Stimulated activated naive CD8-positive, alpha-beta T cell treated with anti-CD3 and anti-CD28 coated beads, Interleukin-15, Interleukin-2, amounts not matched to agents 100 ng/mL and 50 ng/mL, for 24 hours (primary cell): ENCODE results near the gene ITPKA.

ENCODE experiments used
- H3K27ac Mint-ChIP-seq: one replicate; pipeline ENCODE4 v1.8.0; 2021; ENCODE audit warnings: mild to moderate bottlenecking, mixed read lengths
- H3K27me3 Mint-ChIP-seq: one replicate; pipeline ENCODE4 v1.8.0; 2021; ENCODE audit warnings: mixed read lengths
- H3K36me3 Mint-ChIP-seq: one replicate; pipeline ENCODE4 v1.8.0; 2021; ENCODE audit warnings: low read depth, mixed read lengths
- H3K4me1 Mint-ChIP-seq: one replicate; pipeline ENCODE4 v1.8.0; 2021; ENCODE audit warnings: low read depth, mixed read lengths
- H3K4me3 Mint-ChIP-seq: one replicate; pipeline ENCODE4 v1.8.0; 2021; ENCODE audit warnings: mild to moderate bottlenecking, mixed read lengths
- H3K9me3 Mint-ChIP-seq: one replicate; pipeline ENCODE4 v1.8.0; 2021; ENCODE audit warnings: mixed read lengths

ITPKA gene

GRCh38 chr15:41512512-41512939 lies 18.9 kb downstream of the ITPKA start:
- Mint-ChIP-seq H3K27me3 (peaks cover 28% of the 10 kb centered on the region), H3K27ac (no peak overlapping the region), H3K36me3 (peaks cover 9% of the 10 kb centered on the region), H3K4me1 (peaks cover 28% of the 10 kb centered on the region), H3K4me3 (peak overlapping the region; percentile 63), H3K9me3 (no peaks in the 10 kb centered on the region)

GRCh38 chr15:41512940-41513505 lies 19.3 kb downstream of the ITPKA start:
- Mint-ChIP-seq H3K36me3 (peaks cover 9% of the 10 kb centered on the region), H3K27ac (no peak overlapping the region), H3K4me3 (peak overlapping the region; percentile 63)

GRCh38 chr15:41513506-41514227 lies 20.0 kb downstream of the ITPKA start, which contains the start of gene LTK:
Gene LTK (minus strand): TSS chr15:41513827. CDS start chr15:41513709, 118 bp downstream.
- H3K27me3 Mint-ChIP-seq: peaks cover 28% of the 10 kb centered on the region
- H3K36me3 Mint-ChIP-seq: peaks cover 9% of the 10 kb centered on the region
- H3K27ac Mint-ChIP-seq: no peak within 1 kb of the TSS
- peak within 1 kb of the TSS; percentile 63 for H3K4me3 Mint-ChIP-seq
- peaks cover 28% of the 10 kb centered on the region for H3K4me1 Mint-ChIP-seq
- no peaks in the 10 kb centered on the region for H3K9me3 Mint-ChIP-seq

More at GRCh38 chr15:41512940-41513505, 19.3 kb downstream of the ITPKA start:
- no peaks in the 10 kb centered on the region for H3K9me3 Mint-ChIP-seq
- peaks cover 28% of the 10 kb centered on the region for H3K4me1 Mint-ChIP-seq
- peaks cover 28% of the 10 kb centered on the region for H3K27me3 Mint-ChIP-seq

- H3K9me3 Mint-ChIP-seq: no peaks in the 10 kb centered on the region
- no peak overlapping the region for H3K27ac Mint-ChIP-seq
- H3K4me3 Mint-ChIP-seq: no peak overlapping the region
- H3K4me1 Mint-ChIP-seq: peaks cover 17% of the 10 kb centered on the region
- H3K27me3 Mint-ChIP-seq: peaks cover 8% of the 10 kb centered on the region
- peaks cover 25% of the 10 kb centered on the region for H3K36me3 Mint-ChIP-seq
Observed at GRCh38 chr15:41517895-41518449, 24.3 kb downstream of the ITPKA start.

- Mint-ChIP-seq H3K27me3 (no peaks in the 10 kb centered on the region), H3K27ac (no peak overlapping the region), H3K4me1 (no peaks in the 10 kb centered on the region), H3K36me3 (peaks cover 30% of the 10 kb centered on the region), H3K9me3 (no peaks in the 10 kb centered on the region), H3K4me3 (no peak overlapping the region)
Observed at GRCh38 chr15:41520636-41521035, 27.0 kb downstream of the ITPKA start.

- H3K27ac Mint-ChIP-seq: no peak overlapping the region
- H3K36me3 Mint-ChIP-seq: peaks cover 31% of the 10 kb centered on the region
- H3K4me3 Mint-ChIP-seq: no peak overlapping the region
- H3K9me3 Mint-ChIP-seq: no peaks in the 10 kb centered on the region
- no peaks in the 10 kb centered on the region for H3K4me1 Mint-ChIP-seq
- no peaks in the 10 kb centered on the region for H3K27me3 Mint-ChIP-seq
Observed at GRCh38 chr15:41521614-41522013, 27.9 kb downstream of the ITPKA start.

- H3K4me1 Mint-ChIP-seq: no peaks in the 10 kb centered on the region
- no peaks in the 10 kb centered on the region for H3K27me3 Mint-ChIP-seq
- no peak overlapping the region for H3K4me3 Mint-ChIP-seq
- H3K27ac Mint-ChIP-seq: no peak overlapping the region
- peaks cover 35% of the 10 kb centered on the region for H3K36me3 Mint-ChIP-seq
- H3K9me3 Mint-ChIP-seq: no peaks in the 10 kb centered on the region
Observed at GRCh38 chr15:41523097-41523496, 29.4 kb downstream of the ITPKA start.

- Mint-ChIP-seq H3K36me3 (peaks cover 52% of the 10 kb centered on the region), H3K4me1 (peaks cover 4% of the 10 kb centered on the region), H3K9me3 (no peaks in the 10 kb centered on the region), H3K27me3 (no peaks in the 10 kb centered on the region), H3K4me3 (no peak overlapping the region), H3K27ac (no peak overlapping the region)
Observed at GRCh38 chr15:41530363-41530956, 36.8 kb downstream of the ITPKA start.

- no peak overlapping the region for H3K4me3 Mint-ChIP-seq
- H3K27ac Mint-ChIP-seq: no peak overlapping the region
- H3K9me3 Mint-ChIP-seq: no peaks in the 10 kb centered on the region
- H3K4me1 Mint-ChIP-seq: peaks cover 5% of the 10 kb centered on the region
- peaks cover 38% of the 10 kb centered on the region for H3K36me3 Mint-ChIP-seq
- H3K27me3 Mint-ChIP-seq: no peaks in the 10 kb centered on the region
Observed at GRCh38 chr15:41535544-41535943, 41.9 kb downstream of the ITPKA start.

GRCh38 chr15:41536866-41537265 lies 43.2 kb downstream of the ITPKA start:
- Mint-ChIP-seq H3K27me3 (no peaks in the 10 kb centered on the region), H3K27ac (no peak overlapping the region), H3K36me3 (peaks cover 30% of the 10 kb centered on the region), H3K9me3 (no peaks in the 10 kb centered on the region), H3K4me3 (no peak overlapping the region), H3K4me1 (peaks cover 3% of the 10 kb centered on the region)

- Mint-ChIP-seq H3K36me3 (no peaks in the 10 kb centered on the region), H3K4me1 (peaks cover 17% of the 10 kb centered on the region), H3K27ac (peak overlapping the region; percentile 93), H3K9me3 (no peaks in the 10 kb centered on the region), H3K4me3 (peak overlapping the region; percentile 96), H3K27me3 (no peaks in the 10 kb centered on the region)
Observed at GRCh38 chr15:41543521-41543870, 49.8 kb downstream of the ITPKA start.

GRCh38 chr15:41544650-41545015 lies 51.0 kb downstream of the ITPKA start:
- peak overlapping the region; percentile 96 for H3K4me3 Mint-ChIP-seq
- no peak overlapping the region for H3K27ac Mint-ChIP-seq
- no peaks in the 10 kb centered on the region for H3K36me3 Mint-ChIP-seq
- H3K4me1 Mint-ChIP-seq: peaks cover 14% of the 10 kb centered on the region
- H3K9me3 Mint-ChIP-seq: no peaks in the 10 kb centered on the region
- H3K27me3 Mint-ChIP-seq: no peaks in the 10 kb centered on the region

- H3K36me3 Mint-ChIP-seq: no peaks in the 10 kb centered on the region
- H3K9me3 Mint-ChIP-seq: no peaks in the 10 kb centered on the region
- no peaks in the 10 kb centered on the region for H3K27me3 Mint-ChIP-seq
- peak overlapping the region; percentile 96 for H3K4me3 Mint-ChIP-seq
- H3K4me1 Mint-ChIP-seq: peaks cover 14% of the 10 kb centered on the region
- no peak overlapping the region for H3K27ac Mint-ChIP-seq
Observed at GRCh38 chr15:41545218-41545617, 51.5 kb downstream of the ITPKA start.

GRCh38 chr15:41546851-41547786 lies 53.4 kb downstream of the ITPKA start:
- Mint-ChIP-seq H3K9me3 (no peaks in the 10 kb centered on the region), H3K27me3 (no peaks in the 10 kb centered on the region), H3K4me3 (no peak overlapping the region), H3K4me1 (peaks cover 13% of the 10 kb centered on the region), H3K36me3 (no peaks in the 10 kb centered on the region), H3K27ac (no peak overlapping the region)
